Spleen (tissue), 7 donors: Measurements from ENCODE around the gene ORC3.

Experiments
- POLR2A ChIP-seq, 3 donors: fragments of 450-650 bp; IDR thresholded peaks; one replicate each; pipeline ENCODE4 v1.5.1; 2017; ENCODE audit warnings: antibody characterized with exemption in 3 of 3, mild to moderate bottlenecking in 1 of 3
- TF ChIP-seq, protein P1 (sequence below), 11 experiments: fragments of 200-600 bp in 7 of 11; fragments of 450-650 bp in 4 of 11; sonication (generic) in 4 of 11; IDR thresholded peaks in 8 of 11; conservative IDR thresholded peaks in 3 of 11; 1 replicate in 7 of 11; 2 replicates in 4 of 11; pipeline versions ENCODE4 v1.4.0 to v1.8.0; 2016 to 2021; ENCODE audit warnings: antibody characterized with exemption in 11 of 11, inconsistent platforms in 4 of 11, mild to moderate bottlenecking in 1 of 11
- donor health status: DM: no; HTN: no; CAD: no; lungs with moderate emphysema.
- donor health status: DM: no; HTN: no; CAD: no.
- donor health status: DM: no; HTN: no; CAD: no.

DNA sequence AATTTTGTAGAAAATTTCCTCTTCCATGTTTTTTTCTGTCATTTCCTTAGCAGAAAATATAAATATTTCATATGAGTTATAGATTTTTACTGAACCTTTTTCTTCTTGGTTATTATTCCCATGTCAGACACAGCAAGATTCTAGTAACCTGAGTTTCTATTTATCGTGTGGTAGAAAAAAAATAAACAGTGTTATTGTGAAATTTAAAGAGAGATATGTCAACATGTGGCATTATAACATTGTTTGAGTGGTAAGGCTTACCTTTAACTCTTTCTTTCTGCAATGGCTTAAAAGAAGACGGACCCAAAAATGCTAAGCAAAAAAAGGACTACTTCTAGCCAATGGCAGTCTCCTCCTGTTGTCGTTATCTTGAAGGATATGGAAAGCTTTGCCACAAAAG, 18.9 kb downstream of the ORC3 start:
- TF ChIP-seq, protein P1, sequence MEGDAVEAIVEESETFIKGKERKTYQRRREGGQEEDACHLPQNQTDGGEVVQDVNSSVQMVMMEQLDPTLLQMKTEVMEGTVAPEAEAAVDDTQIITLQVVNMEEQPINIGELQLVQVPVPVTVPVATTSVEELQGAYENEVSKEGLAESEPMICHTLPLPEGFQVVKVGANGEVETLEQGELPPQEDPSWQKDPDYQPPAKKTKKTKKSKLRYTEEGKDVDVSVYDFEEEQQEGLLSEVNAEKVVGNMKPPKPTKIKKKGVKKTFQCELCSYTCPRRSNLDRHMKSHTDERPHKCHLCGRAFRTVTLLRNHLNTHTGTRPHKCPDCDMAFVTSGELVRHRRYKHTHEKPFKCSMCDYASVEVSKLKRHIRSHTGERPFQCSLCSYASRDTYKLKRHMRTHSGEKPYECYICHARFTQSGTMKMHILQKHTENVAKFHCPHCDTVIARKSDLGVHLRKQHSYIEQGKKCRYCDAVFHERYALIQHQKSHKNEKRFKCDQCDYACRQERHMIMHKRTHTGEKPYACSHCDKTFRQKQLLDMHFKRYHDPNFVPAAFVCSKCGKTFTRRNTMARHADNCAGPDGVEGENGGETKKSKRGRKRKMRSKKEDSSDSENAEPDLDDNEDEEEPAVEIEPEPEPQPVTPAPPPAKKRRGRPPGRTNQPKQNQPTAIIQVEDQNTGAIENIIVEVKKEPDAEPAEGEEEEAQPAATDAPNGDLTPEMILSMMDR (IDR thresholded peaks at IDR 0.05 in 8 of 11, conservative IDR thresholded peaks at IDR 0.05 in 3 of 11): no peak
- TF ChIP-seq POLR2A (IDR thresholded peaks at IDR 0.05): no peak
